Brain microvascular endothelial cell (primary cell): ENCODE measurements around the gene MTHFD1.

Source experiments
- DNase-seq: peaks from one replicate; pipeline ENCODE4 v3.0.0-alpha.2; 2020
- H3K27ac ChIP-seq: fragments of 250-450 bp; sonication (Bioruptor Pico); 2 replicates; pipeline ENCODE4 v1.5.1; 2020; ENCODE audit warnings: mild to moderate bottlenecking, moderate library complexity
- H3K27me3 ChIP-seq: fragments of 250-450 bp; sonication (Bioruptor Pico); replicated peaks from 2 replicates; pipeline ENCODE4 v1.5.1; 2020; ENCODE audit warnings: mild to moderate bottlenecking
- H3K36me3 ChIP-seq: fragments of 250-450 bp; sonication (Bioruptor Pico); replicated peaks from 2 replicates; pipeline ENCODE4 v1.5.1; 2020; ENCODE audit warnings: mild to moderate bottlenecking
- H3K4me3 ChIP-seq: 2 replicates; pipeline ENCODE4 v1.5.1; 2011; ENCODE audit warnings: low read depth, mild to moderate bottlenecking, control low read depth, low read length, moderate library complexity
- in situ Hi-C: cut with HindIII; loops from 2 replicates; pipeline ENCODE4 v1.10.0; 2017; ENCODE audit warnings: low sequenced_read_pairs, low pct_ligation_motif_present
- TF ChIP-seq, protein P1 (sequence below): IDR thresholded peaks from 2 replicates; pipeline ENCODE4 v1.5.1; 2011; ENCODE audit warnings: low read depth, mild to moderate bottlenecking, moderate library complexity, low read length, control low read depth, inconsistent platforms; ENCODE audit errors: missing control alignments

The MTHFD1 gene

GRCh38 chr14:64463195-64463594 lies 75.0 kb downstream of the MTHFD1 start:
- H3K27me3 ChIP-seq, result no peaks in the 10 kb centered on the region
- TF ChIP-seq, protein P1, sequence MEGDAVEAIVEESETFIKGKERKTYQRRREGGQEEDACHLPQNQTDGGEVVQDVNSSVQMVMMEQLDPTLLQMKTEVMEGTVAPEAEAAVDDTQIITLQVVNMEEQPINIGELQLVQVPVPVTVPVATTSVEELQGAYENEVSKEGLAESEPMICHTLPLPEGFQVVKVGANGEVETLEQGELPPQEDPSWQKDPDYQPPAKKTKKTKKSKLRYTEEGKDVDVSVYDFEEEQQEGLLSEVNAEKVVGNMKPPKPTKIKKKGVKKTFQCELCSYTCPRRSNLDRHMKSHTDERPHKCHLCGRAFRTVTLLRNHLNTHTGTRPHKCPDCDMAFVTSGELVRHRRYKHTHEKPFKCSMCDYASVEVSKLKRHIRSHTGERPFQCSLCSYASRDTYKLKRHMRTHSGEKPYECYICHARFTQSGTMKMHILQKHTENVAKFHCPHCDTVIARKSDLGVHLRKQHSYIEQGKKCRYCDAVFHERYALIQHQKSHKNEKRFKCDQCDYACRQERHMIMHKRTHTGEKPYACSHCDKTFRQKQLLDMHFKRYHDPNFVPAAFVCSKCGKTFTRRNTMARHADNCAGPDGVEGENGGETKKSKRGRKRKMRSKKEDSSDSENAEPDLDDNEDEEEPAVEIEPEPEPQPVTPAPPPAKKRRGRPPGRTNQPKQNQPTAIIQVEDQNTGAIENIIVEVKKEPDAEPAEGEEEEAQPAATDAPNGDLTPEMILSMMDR, result no peak
- no peak overlapping the region for H3K27ac ChIP-seq
- in situ Hi-C loops, result no loop called here
- no peak for DNase-seq
- no peak overlapping the region for H3K4me3 ChIP-seq
- H3K36me3 ChIP-seq, result peaks cover 3% of the 10 kb centered on the region

DNA sequence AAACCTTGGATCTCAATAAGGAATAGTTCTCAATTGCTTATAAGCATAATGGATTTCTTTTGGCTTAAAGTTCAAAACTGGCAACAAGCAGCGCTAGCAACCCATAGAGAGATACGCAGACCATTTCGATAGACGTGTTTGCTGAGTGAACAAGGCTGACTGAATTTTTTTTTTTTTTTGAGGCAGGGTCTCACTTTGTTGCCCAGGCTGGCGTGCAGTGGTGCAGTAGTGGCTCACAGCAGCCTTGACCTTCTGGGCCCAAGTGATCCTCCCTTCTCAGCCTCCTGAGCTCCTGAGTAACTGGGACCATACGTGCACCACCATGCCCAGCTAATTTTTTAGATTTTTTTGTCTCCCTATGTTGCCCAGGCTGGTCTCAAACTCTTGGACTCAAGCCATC lies 75.7 kb downstream of the MTHFD1 start:
- no peak overlapping the region for H3K4me3 ChIP-seq
- H3K27me3 ChIP-seq, result no peaks in the 10 kb centered on the region
- in situ Hi-C loops, result no loop called here
- H3K36me3 ChIP-seq, result no peaks in the 10 kb centered on the region
- no peak overlapping the region for H3K27ac ChIP-seq
- TF ChIP-seq, protein P1, result no peak
- no peak for DNase-seq

DNA sequence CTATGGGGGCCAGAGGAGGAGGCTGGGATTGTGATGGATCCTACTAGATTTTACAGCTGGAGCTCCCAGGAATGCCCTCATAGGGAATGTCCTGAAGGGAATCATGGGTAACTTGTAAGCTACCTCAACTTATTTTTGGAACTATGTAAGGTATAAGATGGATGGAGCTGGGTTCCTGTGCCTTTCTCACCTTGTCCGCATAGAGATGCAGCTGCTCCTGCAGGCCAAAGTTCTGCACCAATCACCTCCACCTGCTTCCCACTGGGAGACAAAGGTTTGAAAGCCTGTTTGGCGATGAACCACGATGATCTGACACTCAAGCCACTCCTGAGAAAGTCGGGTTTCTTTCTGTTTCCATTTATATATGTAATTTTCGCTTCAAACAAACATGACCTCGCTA lies 76.5 kb downstream of the MTHFD1 start:
- H3K4me3 ChIP-seq, result peak overlapping the region; percentile 74
- H3K36me3 ChIP-seq, result no peaks in the 10 kb centered on the region
- H3K27ac ChIP-seq, result no peak overlapping the region
- H3K27me3 ChIP-seq, result no peaks in the 10 kb centered on the region
- DNase-seq, result no peak
- TF ChIP-seq, protein P1, result no peak
- in situ Hi-C loops, result no loop called here

GRCh38 chr14:64465191-64465822 lies 77.2 kb downstream of the MTHFD1 start, which contains the start of gene AKAP5:
TSS of gene AKAP5 (plus strand) at chr14:64465499. CDS start at chr14:64468395, 2,896 bp downstream.
- Histone ChIP-seq H3K27ac (no peak within 1 kb of the TSS), H3K4me3 (peak within 1 kb of the TSS; percentile 74)

GRCh38 chr14:64465831-64466554 lies 77.8 kb downstream of the MTHFD1 start:
- in situ Hi-C loops, result no loop called here
- Histone ChIP-seq H3K27me3 (no peaks in the 10 kb centered on the region), H3K4me3 (peak overlapping the region; percentile 74), H3K27ac (no peak overlapping the region), H3K36me3 (no peaks in the 10 kb centered on the region)
- DNase-seq, result peak; percentile 45
- TF ChIP-seq, protein P1, result peak; percentile 62

More at GRCh38 chr14:64465191-64465822, 77.2 kb downstream of the MTHFD1 start, which contains the start of gene AKAP5:
- Histone ChIP-seq H3K36me3 (no peaks in the 10 kb centered on the region), H3K27me3 (no peaks in the 10 kb centered on the region)
- no peak for DNase-seq
- in situ Hi-C loops, result no loop called here
- TF ChIP-seq, protein P1, result no peak
